ENCODE results near the gene FSD2.
"Not testable (repeated sequence)": the region's sequence is repeated elsewhere in the genome, so short reads cannot be mapped to it uniquely, and the experiment has no call there.

Gene FSD2

GRCh38 chr15:82743810-82744209, 62.1 kb downstream of the FSD2 start:
- no peak for DNase-seq

GRCh38 chr15:82742134-82742533, 63.7 kb downstream of the FSD2 start:
- no peak for DNase-seq

DNA sequence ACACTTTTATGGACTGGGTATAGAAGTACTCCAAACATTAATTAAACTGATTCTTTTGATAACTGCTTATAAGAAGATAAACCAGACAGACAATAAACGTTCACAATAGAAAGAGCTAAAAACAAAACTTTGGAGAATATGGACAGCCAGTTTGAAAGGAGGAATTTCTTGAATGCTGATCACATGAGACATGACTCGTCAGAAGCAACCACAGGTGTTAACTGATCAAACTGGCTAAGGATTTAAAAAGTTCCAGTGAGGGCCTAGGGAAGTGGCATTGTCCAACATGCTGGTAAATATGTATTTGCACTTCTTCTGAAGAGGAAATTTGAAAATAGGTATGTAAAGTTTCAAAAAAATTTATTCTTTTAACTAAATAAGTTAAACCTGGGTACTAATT, 66.8 kb downstream of the FSD2 start:
- no peak for DNase-seq

- peak in 2 of 56 donors; percentile 6 to 9 for DNase-seq
Measured at GRCh38 chr15:82737975-82738374, 67.9 kb downstream of the FSD2 start.

- no peak for DNase-seq
Measured at GRCh38 chr15:82731527-82731926, 74.3 kb downstream of the FSD2 start.

- DNase-seq, result no peak
Measured at GRCh38 chr15:82730022-82730530, 75.8 kb downstream of the FSD2 start.

- DNase-seq, result no peak
Measured at GRCh38 chr15:82726816-82727215, 79.1 kb downstream of the FSD2 start.

GRCh38 chr15:82715003-82715402, 90.9 kb downstream of the FSD2 start:
- DNase-seq, result no peak

DNA sequence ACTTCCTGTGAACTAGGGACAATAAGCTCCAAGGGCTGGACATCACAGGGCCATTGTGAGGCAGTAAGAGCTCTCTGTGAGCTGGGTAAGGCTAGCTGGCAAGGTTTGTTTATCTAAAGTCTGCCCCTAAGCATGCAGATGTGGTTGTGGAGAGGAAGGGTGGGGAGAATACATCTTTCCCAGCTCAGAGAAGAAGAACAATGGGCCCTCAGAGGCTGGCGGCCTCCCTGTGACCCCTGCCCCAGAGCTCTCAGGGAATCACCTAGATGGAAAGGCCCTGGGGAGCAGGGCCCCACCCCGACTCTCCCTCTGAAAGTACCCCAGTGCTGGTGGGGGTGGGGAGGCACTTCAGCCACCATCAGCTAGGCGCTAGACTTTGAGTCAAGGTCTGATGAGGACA, 91.9 kb downstream of the FSD2 start:
- DNase-seq, result no peak

DNA sequence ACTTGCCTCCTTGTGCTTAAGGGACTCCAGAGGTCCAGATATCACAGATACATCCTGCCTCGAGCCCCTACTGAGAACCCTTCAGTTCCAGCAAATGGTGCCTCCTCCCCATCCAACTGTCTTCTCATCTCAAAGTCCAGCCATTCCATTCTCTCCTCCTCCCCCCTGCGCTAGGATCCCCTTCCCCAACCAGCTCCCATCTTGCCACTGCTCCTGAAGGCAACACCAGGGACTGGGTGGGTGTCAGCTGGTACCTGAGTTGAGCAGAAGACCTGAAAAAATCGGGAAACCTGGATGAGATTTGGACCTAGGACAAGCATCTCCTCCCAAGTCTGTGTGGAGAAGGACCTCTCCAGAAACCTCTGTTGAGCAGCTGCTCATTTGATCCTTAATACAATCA, 93.8 kb downstream of the FSD2 start:
- DNase-seq, result no peak

DNA sequence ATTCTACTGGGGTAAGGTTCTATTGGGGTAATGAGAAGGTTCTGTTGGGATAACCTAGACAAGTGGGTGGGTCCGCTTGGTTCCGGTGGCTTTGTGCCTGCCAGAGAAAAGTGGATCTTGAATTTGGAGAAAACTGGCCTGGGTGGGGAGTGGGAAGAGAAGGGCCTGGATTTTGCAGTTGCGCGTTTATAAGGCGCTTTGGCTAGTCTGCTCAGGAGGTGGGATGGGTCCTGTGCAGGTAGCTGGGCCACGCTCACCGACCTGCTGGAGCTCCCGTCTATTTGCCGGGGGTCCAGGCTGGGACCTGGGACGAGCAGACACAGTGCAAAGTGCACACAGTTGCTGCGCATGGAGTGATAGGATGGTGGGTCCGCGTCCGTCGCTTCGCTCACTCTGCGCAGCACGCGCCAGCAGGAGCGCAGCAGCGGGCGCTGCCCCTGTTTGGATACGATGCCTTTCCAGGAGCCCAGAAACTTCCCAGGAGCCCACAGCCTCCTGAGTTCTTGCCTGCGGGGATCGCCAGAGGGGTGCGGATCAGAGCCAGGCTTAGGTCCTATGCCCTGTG, 94.9 kb downstream of the FSD2 start:
- DNase-seq, result no peak

GRCh38 chr15:82710208-82710555, 95.7 kb downstream of the FSD2 start:
- DNase-seq, result no peak

- DNase-seq, result peak in 47 of 56 donors; percentile 6 to 73 (median 52)
Measured at GRCh38 chr15:82709421-82710207, 96.3 kb downstream of the FSD2 start, which contains the start of gene AP3B2. AP3B2 (minus strand) TSS chr15:82709875; CDS start chr15:82709706, 169 bp downstream.

DNA sequence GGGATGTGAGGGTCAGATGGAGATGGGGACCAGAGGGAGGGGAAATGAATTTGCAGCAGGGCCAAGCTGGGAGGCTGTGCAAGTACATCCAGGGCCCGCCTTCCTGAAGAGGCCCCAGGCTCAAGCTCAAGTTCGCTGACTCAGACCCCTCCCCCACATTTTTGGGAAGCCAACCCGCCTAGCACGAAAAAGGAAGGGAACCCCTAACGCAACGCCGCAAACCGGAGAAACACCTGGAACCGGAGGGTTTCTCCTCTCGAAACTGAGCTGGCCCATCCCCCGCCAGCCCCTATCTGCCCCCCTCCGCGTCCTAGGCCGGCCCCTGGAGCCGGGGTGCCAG, 96.8 kb downstream of the FSD2 start:
- peak in 3 of 56 donors; percentile 23 to 41 (median 41) for DNase-seq

DNA sequence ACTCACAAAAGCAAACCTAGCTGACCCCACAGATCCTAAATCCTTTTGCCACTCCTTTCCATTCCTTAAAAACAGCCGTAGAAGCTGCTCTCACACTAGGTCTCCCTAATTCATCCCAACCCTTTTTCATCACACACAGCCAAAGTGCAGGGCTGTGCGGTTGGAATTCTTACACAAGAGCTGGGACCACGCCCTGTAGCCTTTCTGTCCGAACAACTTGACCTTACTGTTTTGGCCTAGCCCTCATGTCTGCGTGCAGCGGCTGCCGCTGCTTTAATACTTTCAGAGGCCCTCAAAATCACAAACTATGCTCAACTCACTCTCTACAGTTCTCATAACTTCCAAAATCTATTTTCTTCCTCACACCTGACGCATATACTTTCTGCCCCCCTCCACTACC, 100.0 kb downstream of the FSD2 start:
- DNase-seq, result not testable (repeated sequence)

Data from amygdala (tissue), 56 donors.